MM.1S (cell line): ENCODE results near the gene MAPKAP1.

Experiments used
- CTCF ChIP-seq: fragments of 300-600 bp; sonication (generic); IDR thresholded peaks from 2 replicates; pipeline ENCODE4 v1.5.1; 2016; ENCODE audit warnings: antibody characterized with exemption, low read length, mixed read lengths
- EZH2 ChIP-seq: fragments of 300-600 bp; sonication (generic); optimal IDR thresholded peaks from 2 replicates; pipeline ENCODE3; 2017; ENCODE audit warnings: low read depth, mild to moderate bottlenecking, antibody characterized with exemption, low read length, mixed read lengths
- EZH2phosphoT487 ChIP-seq: fragments of 300-600 bp; sonication (generic); IDR thresholded peaks from 2 replicates; pipeline ENCODE4 v1.6.1; 2018; ENCODE audit warnings: antibody characterized with exemption, low read length

- TF ChIP-seq EZH2phosphoT487 (no peak), CTCF (no peak), EZH2 (no peak)
Observed at GRCh38 chr9:125444166-125444565, 262.8 kb downstream of the MAPKAP1 start.
